H1 (cell line): Measurements from ENCODE around the gene TRIM46. TPM values are rescaled to one million over a fixed set of nuclear protein-coding genes. Genes with fewer than 3 reads are reported as not detected.

Source experiments
- EP300 ChIP-seq, 2 experiments: IDR thresholded peaks; 1 replicate in 1 of 2; 2 replicates in 1 of 2; pipeline ENCODE4 v1.6.1; 2011 to 2012; ENCODE audit warnings: low read depth in 2 of 2, low read length in 2 of 2, mild to moderate bottlenecking in 2 of 2, borderline replicate concordance in 1 of 2, inconsistent platforms in 1 of 2, moderate library complexity in 1 of 2
- EZH2 ChIP-seq: fragments of 200-600 bp; sonication (generic); IDR thresholded peaks from 2 replicates; pipeline ENCODE4 v1.7.1; 2012; ENCODE audit warnings: low read depth, mild to moderate bottlenecking, moderate library complexity, low read length, inconsistent platforms; ENCODE audit not compliant: severe bottlenecking
- KDM1A ChIP-seq: fragments of 200-600, 300-600 bp; sonication (generic); IDR thresholded peaks from 2 replicates; pipeline ENCODE4 v1.7.1; 2016; ENCODE audit warnings: mild to moderate bottlenecking, low read length, borderline replicate concordance
- NANOG ChIP-seq: IDR thresholded peaks from 2 replicates; pipeline ENCODE4 v1.6.1; 2011; ENCODE audit warnings: low read length, low read depth, mild to moderate bottlenecking, inconsistent platforms; ENCODE audit not compliant: insufficient read depth, poor library complexity, severe bottlenecking
- RFX5 ChIP-seq: IDR thresholded peaks from 2 replicates; pipeline ENCODE4 v1.6.1; 2011; ENCODE audit warnings: low read depth, low read length, improper control_type of control experiment, borderline replicate concordance
- polyA plus RNA-seq, 7 experiments: library from polyadenylated mRNA; depleted of rRNA in 3 of 7; stranded (reverse) in 5 of 7; unstranded in 2 of 7; fragments of >200 nt in 5 of 7; fragments of 200-250 nt in 2 of 7; gene quantifications; 1 replicate in 5 of 7; 2 replicates in 1 of 7; 4 replicates in 1 of 7; pipeline versions ENCODE4 v1.2.1 to v1.2.3, GENCODE V29; 2011 to 2013; ENCODE audit warnings: missing spikeins in 2 of 7, mixed read lengths in 2 of 7
- total RNA-seq: library from RNA; stranded (reverse); fragmentation: NEBNext Ultra II Directional; extraction: Animal tissue kit (Norgen Biotek cat#: 25700); gene quantifications from 2 replicates; pipeline ENCODE4 v1.2.1, GENCODE V29; 2021

TRIM46 gene
- total and polyA plus RNA-seq, 2 of the 8 experiments (the other 6 are each of a cell fraction or from before 2014, with no cell fraction given): 15.5 to 21.6 TPM

- TF ChIP-seq EZH2: no peak
- no peak for TF ChIP-seq RFX5
- TF ChIP-seq NANOG: no peak
- no peak for TF ChIP-seq EP300 (IDR thresholded peaks at IDR 0.05; ENCODE audit: borderline replicate concordance in 1 of 2, low read depth in 2 of 2, low read length in 2 of 2)
- no peak for TF ChIP-seq KDM1A
These were observed 44.7 kb upstream of the TRIM46 start (continued) for GRCh38 chr1:155128755-155129473.
